ENCODE measurements around the gene DDRGK1.

Gene DDRGK1

DNA sequence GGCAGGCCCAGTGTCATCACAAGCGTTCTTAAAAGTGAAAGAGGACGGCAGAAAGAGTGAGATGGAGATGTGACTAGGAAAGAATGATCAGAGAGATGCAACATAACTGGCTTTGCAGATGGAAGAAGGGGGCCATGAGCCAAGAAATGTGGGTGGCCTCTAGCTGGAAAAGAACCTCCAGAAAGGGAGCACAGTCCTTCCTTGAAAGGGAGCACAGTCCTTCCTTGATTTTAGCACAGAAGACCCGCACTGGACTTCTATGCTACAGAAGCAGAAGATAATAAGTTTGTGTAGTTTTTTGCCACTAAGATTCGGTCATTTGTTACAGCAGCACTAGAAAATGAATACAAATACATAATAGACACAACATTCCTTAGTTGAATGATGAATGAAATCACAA, 24.2 kb downstream of the DDRGK1 start:
- DNase-seq: no peak

DNA sequence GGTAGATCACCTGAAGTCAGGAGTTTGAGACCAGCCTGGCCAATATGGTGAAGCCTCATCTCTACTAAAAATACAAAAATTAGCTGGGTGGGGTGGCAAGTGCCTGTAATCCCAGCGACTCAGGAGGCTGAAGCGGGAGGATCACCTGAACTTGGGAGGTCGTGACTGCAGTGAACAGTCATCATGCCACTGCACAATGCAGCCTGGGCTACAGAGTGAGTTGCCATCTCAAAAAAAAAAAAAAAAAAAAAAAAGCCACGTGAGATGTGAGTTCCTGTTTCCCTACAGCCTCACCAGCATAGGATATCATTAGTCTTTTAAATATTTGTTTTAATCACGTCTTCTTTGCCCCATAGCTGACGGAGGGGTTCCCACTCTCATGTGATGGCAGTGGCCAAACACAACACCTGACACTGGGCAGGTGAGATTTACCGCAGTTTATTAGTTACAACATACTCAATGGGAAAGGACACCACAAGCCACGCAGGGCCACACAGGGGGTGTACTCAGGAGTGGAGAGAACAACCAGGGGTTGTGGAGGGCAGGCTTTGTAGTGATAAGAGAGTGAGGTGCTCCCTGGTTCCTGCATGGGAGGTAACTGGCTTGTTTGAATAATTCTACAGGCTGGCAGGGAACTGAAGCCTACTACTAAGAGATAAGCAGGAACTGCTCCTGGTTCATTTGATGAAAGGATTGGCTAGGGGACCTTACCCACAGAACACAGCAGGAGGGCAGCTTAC, 26.6 kb downstream of the DDRGK1 start:
- DNase-seq: no peak

DNA sequence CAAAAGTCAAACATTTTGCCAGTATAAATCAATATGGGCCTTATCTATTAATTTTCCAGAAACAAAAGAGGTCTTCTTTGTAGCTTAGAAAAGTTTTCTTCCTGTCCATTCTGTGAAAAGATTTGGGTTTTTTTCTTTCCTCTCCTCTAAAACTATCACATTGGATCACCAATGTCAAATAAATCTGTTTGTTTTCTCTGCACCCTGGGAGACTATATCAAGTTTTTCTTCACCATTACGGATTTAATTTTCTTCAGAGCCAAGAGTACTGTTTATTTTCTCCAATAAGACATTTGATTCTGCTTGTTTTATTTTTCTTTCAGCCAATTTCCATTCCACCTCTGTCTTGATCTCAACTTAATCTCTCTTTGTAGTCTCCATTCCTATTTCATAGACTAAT, 29.2 kb downstream of the DDRGK1 start:
- no peak for DNase-seq

DNA sequence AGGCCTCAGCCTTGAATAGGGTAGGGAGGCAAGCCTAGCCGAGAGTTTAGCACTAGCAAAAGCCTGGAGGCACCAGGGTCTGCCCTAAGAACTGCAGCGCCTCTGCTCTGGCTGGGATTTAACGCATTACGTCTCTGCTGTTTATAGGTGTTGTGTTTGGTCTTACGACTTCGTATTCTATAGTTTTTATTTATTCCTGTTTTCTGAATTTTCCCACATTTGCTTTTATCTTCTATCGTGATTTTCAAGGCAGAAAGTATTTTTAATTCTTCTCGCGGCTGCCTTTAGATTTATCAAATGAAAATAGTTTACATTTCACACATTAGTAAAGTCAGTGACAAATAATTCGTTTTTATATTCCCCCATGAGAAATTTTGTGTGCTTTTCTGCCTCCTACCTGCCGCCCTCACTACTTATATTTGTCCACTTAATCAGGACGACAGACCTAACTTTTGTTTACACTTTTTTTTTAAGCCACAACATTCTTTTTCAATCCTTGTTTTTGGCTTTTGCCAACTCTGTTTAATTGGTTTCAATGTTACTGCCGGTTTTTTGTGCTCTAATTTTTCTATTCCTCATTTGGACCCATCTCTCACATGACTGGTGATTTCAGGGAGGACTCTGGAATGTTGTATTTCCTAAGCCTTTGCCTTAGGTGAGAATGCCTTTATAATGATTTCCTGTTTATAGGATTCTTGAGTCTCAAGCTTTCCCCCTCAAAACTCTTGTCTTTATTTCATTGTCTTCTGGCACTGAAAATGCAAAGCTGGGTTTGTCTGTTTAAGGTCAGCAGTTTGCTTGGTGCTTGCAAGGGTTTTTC, 29.8 kb downstream of the DDRGK1 start:
- no peak for DNase-seq

DNA sequence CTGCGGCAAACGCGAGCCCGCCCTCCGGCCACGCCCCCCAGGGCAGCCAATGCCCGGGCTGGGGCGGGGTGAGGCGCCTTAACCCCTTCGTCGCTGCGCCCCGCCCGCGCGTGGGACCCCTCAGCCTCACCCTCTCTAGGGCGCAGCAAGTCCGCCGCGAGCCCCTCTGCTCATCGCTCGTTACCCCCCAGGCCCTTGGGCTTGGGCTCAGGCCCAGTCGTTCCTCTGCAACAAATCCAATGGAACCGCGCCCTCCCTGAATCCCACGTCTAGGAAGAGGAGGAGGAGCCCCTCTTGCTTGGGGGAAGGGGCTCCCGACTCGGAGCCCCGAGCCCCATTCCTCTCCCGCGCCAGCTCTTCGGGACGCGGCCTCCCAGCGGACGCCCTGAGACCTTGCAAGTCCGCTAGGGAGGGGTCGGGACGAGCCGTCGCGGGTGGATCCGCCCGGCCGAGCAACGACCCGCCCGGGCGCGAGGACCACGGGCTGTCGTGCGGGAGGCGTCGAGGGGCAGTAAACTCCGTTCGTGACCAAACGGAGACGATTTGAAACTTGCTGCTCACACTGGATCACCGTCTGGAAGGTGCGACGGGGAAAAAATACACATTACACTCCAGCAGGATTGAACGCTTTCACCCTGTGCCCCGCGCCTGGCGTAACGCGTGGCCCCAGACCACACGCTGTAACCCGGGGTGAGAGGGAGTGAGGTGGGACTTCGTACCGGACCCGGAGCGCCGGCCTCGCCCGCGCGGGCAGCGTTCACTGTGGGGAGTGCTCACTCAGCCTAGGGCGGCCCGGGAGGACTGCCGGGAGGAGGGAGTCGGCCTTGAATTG, 30.7 kb downstream of the DDRGK1 start:
- DNase-seq: peak; percentile 87 to 93

DNA sequence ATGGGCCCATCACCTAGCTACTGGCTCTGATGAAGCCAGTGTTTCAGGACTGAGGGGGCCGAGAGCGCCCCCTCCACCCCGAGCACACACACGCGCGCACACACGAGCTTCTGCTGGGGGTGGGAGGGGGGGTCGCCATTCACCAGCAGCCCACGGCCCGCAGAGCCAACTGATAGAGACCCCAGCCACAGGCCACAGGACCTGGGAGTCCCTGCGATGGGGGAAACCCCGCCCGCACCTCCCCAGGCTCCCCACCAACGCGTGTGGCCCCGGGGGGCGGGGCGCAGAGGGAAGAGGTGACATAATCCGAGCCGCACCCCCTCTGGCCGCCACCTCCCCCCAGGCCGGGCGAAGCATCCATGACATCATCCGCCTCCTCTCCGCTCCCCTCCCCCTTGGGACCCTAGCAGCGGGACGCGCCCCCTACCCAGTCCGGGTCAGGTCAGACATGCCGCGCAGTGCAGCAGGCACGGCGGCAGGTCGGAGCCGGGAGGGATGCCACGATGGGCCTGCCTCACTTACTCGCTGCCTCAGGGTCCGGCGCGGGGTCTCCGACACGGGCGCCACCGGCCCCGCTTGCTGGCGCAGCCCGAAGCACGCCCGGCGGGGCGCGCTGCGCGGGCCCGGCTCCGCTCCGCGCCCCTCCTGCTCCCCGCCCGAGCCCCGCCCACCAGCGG, 31.4 kb downstream of the DDRGK1 start, which contains the start of gene LZTS3:
Gene LZTS3 (minus strand): TSS at position 617 of the 677 bp plus-strand sequence. CDS start 6,386 bp downstream, outside the sequence.
- DNase-seq: peak; percentile 72 to 87

DNA sequence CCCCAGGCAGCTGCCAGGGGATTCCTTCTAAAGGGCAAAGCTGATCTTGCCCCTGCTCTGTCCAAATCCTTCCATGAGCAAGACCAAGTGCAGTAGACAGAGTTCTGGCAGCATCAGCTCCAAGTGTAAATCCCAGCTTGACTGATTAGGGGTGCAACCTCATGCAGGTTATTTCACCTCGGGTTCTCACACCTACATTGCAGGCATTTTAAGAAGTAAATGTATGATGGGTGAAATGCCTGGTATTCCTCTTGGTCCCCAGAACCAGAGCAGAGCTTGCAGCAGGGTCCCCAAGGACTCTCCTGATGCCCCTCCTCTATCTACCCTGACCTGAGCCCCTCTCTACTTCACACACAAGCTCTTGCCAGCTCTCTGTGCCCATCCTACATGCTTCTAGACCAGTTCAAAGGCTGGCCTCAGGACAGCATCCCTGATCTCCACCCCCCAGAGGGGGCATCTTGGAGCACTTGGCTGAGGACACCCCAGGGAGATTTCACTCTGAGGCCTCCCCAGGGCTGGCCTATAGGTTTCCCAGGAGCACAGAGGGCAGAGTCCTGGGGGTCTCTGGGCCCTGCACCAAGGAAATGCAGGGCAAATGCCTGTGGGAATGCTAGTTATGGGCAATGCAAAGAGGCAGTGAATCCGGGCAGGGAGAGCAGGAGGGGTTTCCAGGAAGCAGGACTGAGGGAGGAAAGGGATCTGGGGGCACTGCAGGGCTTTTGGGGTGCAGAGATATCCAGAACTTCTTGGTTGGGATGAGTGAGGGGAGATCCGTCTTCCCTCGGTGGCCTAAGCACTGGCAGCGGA, 32.2 kb downstream of the DDRGK1 start:
- no peak for DNase-seq

DNA sequence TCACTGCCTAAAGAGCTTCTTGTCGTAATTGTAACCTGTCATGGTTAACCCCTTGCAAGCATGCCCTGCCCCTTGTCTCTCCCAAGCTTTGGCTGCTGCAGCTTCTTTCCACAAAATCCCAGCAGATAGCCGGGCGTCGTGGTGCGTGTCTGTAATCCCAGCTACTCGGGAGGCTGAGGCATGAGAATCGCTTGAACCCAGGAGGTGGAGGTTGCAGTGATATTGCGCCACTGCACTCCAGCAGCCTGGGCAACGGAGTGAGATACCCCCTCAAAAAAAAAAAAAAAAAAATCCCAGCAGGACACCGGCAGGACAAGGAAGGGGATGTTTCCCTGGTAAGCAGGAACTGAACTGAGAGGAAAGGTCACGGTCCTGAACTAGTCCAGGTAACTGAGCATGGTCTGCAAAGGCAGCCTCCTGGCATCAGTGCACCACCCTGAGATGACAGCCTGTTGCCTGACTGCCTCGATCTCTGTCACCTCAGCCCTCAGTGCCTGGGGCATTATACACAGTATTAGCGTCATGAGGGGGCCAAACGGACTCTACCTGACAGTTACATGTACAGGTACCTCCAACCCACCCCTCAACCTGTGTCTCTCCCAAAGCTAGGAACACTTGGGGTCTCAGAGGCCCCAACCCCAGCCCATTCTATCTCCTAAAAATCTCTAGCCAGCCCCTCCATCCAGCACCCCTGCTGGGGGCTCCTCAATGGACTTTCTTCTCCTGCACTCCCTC, 32.9 kb downstream of the DDRGK1 start:
- no peak for DNase-seq

DNA sequence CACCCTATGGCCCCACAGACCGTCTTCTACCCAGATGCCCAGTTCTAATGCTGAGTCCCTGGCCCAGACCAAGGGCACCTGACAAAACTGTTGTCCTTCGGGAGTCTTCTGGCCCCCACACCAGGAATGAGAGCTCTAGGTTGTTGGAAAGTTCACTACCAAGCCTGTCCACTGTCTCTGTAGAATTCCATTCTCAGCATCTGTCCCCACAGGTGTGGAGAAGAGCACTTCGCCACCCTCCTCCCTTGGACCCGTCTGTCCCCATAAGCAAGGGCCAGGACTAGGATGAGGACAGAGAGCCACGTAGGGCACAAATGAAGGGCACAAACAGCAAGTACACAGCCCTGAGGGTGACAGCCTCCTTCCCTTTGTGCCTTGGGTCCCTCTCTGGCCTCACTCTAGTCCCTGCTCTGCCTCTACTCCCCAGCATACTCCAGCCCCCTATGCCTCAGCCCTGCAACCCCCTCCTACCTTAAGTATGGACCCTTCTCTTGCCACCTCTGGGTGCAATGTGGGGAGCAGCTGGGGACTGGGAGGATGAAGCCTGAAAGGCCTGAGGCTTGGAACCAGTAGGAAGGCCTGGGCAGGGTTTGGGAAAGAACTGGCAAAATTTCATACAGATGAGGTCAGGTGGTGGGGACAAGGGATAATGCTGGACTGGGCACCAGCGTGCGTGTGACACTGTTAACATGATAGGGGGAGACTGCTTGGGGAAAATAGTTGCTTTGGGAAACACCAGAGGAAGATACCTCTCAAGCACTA, 35.5 kb downstream of the DDRGK1 start:
- DNase-seq: no peak

DNA sequence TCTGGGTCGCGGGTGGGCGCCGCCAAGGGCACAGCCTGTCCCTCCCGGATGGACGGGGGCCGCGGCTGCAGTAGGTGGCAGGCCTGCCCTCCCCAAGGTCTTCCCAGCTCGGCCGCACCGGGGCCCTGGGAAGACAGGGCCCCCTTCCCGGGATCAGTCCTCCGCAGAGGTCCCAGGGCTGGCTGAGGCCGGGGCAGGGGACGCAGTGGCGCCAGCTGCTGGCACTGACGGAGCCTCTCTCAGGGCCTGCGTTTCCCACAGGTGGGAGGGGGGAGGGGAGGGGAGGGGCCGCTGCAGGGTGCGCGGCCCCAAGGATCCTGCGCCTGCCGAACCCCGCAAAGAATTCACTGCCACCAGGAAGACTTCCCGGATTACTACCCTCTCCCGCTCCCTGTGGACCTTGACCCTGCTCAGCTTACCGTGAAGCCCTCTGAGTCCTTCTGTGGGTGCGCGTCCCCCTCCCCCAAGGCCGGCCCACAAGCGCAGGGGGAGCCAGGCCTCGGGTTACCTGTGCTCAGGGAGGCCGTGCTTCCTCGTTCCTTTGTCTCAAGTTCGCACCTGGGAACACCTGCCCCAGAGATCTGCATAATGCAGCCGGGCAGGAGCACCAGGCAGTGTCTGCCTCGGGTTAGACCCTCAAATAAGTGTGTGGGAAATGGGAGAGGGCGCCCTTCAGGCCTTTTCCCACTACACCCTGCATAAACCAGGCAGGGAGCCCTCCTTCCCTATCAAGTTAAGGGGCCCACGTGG, 36.2 kb downstream of the DDRGK1 start:
- DNase-seq: no peak

DNA sequence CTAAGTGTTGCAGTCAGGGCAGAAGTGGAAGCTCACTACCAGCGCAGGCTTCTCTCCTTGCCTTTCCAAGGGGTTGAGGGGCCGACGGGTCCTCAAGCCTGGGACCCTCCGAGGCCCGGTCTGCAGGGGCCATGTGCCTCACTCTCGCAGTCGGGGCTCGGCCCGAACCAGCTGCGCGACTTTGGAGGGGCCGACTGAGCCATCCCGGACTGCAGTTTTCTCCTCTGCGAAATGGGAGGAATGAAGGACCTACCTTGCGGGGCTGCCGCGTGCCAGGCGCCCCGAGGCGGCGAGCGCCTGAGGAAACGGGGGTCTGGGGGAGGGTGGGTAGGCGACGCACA, 36.8 kb downstream of the DDRGK1 start:
- no peak for DNase-seq

DNA sequence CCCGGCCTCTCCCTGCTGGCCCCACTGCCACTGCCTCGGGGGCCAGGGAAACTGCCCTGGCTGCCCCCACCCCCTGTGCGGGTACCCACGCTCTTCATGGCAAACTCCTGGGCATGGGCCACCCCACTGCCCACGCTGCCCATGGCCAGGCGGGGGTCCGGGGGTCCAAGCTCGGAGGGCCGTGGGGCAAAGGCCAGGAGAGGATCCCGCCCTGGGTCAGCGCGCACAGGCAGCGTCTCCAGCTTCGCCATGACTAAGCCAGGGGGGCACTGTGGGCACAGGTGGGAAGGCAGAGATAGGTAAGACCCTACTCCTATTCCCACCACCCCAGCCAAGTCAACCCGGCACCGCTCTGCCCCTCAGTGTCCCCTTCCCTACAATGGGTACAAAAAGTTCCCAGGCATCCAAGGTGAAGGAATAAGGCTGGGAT, 37.6 kb downstream of the DDRGK1 start:
- no peak for DNase-seq

DNA sequence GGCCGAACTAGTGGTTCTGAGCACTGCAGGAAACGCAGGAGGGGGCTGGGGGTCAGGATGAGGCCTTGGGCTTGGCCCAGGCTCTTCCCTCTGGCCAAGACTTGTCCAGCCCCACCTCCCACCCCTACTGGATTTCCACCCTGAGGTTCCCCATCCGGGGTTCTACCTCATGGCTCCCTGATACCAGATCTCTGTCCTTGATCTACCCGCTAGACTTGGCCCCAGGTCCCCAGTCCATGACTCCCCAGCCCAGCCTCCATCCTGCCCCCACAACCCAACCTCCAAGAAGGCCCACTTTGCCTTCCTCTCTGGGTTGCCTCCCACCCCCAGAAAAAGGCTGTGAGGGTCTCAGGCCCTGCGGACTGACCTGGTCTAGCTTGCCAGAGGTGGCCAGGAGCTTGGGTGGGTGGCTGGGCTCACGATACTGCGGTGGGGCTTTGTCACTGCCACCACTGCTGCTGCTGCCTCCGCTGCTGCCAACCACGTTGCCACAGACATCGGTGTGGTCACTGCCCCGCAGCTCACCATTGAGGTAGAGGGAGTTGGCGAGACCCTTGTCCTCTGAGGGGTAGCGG, 38.1 kb downstream of the DDRGK1 start:
- DNase-seq: no peak

DNA sequence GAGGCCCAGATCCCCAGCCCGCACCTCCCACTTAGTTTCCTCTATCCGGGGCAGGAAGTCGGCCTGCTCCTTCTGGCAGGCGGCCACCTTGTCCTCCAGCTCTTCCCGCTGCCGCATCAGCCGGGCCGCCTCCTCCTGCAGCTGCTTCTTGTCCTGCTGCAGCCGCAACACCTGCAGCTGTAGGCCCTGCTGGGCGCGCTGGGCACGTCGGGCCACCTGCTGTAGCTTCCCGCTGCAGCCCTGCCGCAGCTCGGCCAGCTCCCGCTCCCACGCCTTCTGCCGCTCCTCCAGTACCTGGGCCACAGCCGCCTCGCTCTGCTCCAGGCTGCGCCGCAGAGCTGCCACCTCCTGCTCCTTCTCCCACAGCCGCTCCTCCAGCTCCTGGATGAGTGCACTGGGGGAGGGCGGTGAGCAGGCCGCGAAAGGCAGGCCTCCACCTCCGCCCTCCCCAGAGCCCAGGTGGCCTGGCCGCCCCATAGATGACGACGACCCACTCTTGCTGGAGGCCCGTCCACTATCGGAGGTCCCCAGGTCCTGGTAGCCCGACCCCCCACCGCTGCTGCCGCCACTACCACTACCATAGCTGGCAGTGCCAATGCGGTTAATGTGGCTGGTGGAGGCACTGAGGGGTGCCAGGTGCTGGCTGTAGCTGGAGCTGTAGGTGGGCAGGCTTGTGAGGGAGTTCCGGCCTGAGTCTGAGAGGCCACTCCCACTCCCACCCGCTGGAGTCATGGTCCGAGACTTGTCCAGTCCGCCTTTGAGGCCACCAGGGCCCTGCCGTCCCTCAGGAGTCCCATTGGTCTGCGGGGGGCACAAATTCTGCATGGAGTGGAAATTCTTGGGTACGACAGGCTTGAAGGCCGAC, 38.8 kb downstream of the DDRGK1 start:
- no peak for DNase-seq

DNA sequence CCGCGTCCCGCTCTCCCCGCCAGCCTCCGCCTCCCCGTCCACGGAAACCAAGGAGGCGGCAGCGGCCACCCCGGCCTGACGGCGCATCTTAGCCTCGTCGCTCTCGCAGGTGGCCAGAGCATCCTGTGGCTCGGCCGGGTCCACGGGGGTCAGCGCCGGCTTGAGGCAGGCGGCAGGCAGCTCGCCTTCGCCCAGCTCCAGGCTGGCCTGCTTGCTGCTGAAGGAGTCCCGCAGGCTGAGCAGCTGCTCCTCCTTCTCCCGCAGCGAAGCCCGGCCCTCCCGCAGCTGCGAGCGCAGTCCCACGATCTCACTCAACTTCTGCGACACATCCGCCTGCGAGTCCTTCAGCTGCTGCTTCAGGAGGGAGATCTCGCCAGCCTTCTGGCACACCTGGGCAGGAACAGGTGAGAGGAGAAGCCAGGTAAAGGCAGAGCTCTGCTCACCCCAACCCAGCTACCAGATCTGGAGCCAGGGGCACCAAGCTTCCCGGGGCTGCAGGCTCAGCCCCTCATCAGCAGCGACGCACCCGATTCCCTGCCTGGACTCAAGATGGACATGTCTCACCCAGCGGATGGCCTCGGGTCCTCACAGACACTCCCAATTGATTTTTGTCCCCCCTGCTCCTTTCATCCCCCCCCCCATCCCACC, 39.6 kb downstream of the DDRGK1 start:
- DNase-seq: no peak

DNA sequence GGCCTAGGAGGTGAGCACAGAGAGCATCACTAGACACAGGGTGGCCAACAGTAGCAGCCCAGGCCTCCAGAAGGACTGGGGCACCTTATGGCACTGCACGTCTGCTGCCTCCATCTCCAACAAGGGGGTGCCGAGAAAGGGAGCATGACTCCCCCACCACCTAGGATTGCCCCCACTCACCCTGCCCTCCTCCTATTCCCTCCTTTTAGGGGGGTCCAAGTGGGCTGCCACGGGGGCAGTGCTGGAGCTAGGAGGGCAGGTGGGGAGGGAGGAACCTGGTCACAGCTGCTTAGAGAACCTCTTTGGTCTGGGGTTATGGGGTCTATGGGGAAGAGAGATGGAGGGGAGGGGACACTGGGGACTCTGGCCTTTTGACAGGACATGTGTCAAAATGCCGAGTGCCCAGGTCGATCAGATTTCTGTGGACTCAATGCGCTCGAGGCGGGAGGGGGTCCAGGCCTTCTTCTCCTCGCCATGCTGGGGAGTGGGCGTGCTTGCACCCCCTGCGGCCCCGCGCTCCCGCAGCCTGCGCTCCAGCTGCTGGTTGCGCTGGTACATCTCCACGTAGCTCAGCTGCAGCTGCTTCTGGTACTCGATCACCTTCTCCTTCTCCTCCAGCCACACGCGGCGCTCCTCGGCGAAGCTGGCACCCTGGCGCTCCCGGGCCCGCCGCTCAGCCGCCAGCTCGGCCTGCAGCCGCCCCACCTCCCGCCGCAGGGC, 40.3 kb downstream of the DDRGK1 start:
- DNase-seq: no peak

Data from stimulated activated CD4-positive, alpha-beta T cell treated with anti-CD3 and anti-CD28 coated beads, Interleukin-4, amount 100 ng/mL, for 4 hours (primary cell).